ENCODE data around the gene EPSTI1.
A peak's percentile ranks its signal among the peaks of the same experiment; 100 is the strongest.

Gene EPSTI1

GRCh38 chr13:43031881-43032280 is 39.8 kb upstream of the EPSTI1 start:
- no peak for TF ChIP-seq CTCF (IDR thresholded peaks at IDR 0.05; ENCODE audit: insufficient read depth, low read depth, low read length, missing control alignments)
- H3K4me3 ChIP-seq (ENCODE audit: low read depth, low read length), result no peak overlapping the region
- DNase-seq (ENCODE audit: low read depth), result no peak

- peak; percentile 56 for DNase-seq (ENCODE audit: low read depth)
- TF ChIP-seq CTCF (IDR thresholded peaks at IDR 0.05; ENCODE audit: insufficient read depth, low read depth, low read length, missing control alignments), result no peak
- no peak overlapping the region for H3K4me3 ChIP-seq (ENCODE audit: low read depth, low read length)
These were observed 38.5 kb upstream of the EPSTI1 start for GRCh38 chr13:43030548-43030947.

- no peak for DNase-seq (ENCODE audit: low read depth)
- TF ChIP-seq CTCF (IDR thresholded peaks at IDR 0.05; ENCODE audit: insufficient read depth, low read depth, low read length, missing control alignments), result no peak
- no peak overlapping the region for H3K4me3 ChIP-seq (ENCODE audit: low read depth, low read length)
These were observed 34.2 kb upstream of the EPSTI1 start for GRCh38 chr13:43026262-43026661.

- no peak for TF ChIP-seq CTCF (IDR thresholded peaks at IDR 0.05; ENCODE audit: insufficient read depth, low read depth, low read length, missing control alignments)
- peak within 1 kb of the TSS; percentile 67 for H3K4me3 ChIP-seq (ENCODE audit: low read depth, low read length)
- peak; percentile 86 for DNase-seq (ENCODE audit: low read depth)
These were observed 31.4 kb upstream of the EPSTI1 start, which contains the start of gene DNAJC15 for GRCh38 chr13:43023289-43023963. TSS of gene DNAJC15 (plus strand) at chr13:43023586. CDS start at chr13:43023627, 41 bp downstream.

GRCh38 chr13:43022934-43023288 is 30.9 kb upstream of the EPSTI1 start:
- no peak for TF ChIP-seq CTCF (IDR thresholded peaks at IDR 0.05; ENCODE audit: insufficient read depth, low read depth, low read length, missing control alignments)
- H3K4me3 ChIP-seq (ENCODE audit: low read depth, low read length), result no peak overlapping the region
- DNase-seq (ENCODE audit: low read depth), result no peak

- no peak overlapping the region for H3K4me3 ChIP-seq (ENCODE audit: low read depth, low read length)
- no peak for TF ChIP-seq CTCF (IDR thresholded peaks at IDR 0.05; ENCODE audit: insufficient read depth, low read depth, low read length, missing control alignments)
- DNase-seq (ENCODE audit: low read depth), result no peak
These were observed 30.1 kb upstream of the EPSTI1 start for GRCh38 chr13:43021926-43022670.
